Endothelial cell of umbilical vein (primary cell): Measurements from ENCODE around the gene UBASH3B. TPM values are rescaled to one million over a fixed set of nuclear protein-coding genes. Genes with fewer than 3 reads are reported as not detected.

Experiments used
- BruUV-seq: library from RNA; stranded (reverse); fragments of 400-500 nt; replicated peaks from 2 replicates; lab custom pipeline; 2021; lab: Mats Ljungman, UMichigan
- CTCF ChIA-PET: fragments of 300-600, 350-600 bp; sonication (Branson Sonifier 250); formaldehyde crosslinking; loops from one replicate; lab custom pipeline; 2021; ENCODE audit warnings: antibody characterized with exemption, inconsistent platforms; lab: Charles Lee
- POLR2A ChIA-PET: fragments of 300-600, 350-600 bp; sonication (Branson Sonifier 250); formaldehyde crosslinking; loops from one replicate; lab custom pipeline; 2021; ENCODE audit warnings: antibody characterized with exemption, inconsistent platforms; lab: Charles Lee
- DNase-seq: peaks from one replicate; pipeline ENCODE4 v3.0.0-alpha.2; 2011; ENCODE audit warnings: low read depth, low spot score
- FAIRE-seq: peaks from 2 replicates; lab custom pipeline; 2011; peaks lifted over from hg19 to GRCh38; lab: Jason Lieb, UNC
- H2AFZ ChIP-seq: 2 replicates; pipeline ENCODE4 v1.6.0; 2012; ENCODE audit warnings: low read depth, low read length, control low read depth, inconsistent platforms
- H3K27ac ChIP-seq: 2 replicates; pipeline ENCODE4 v1.5.1; 2011; ENCODE audit warnings: low read depth, mild to moderate bottlenecking, control low read depth, low read length, moderate library complexity; ENCODE audit not compliant: insufficient read depth
- H3K27me3 ChIP-seq, 2 experiments: 2 replicates each; pipeline versions ENCODE4 v1.6.0 to v1.6.1; 2011; ENCODE audit warnings: low read length in 2 of 2, mixed read lengths in 1 of 2; ENCODE audit not compliant: control insufficient read depth in 2 of 2, insufficient read depth in 2 of 2
- H3K36me3 ChIP-seq, 2 experiments: 2 replicates in 1 of 2; 3 replicates in 1 of 2; pipeline ENCODE4 v1.5.1; 2011; ENCODE audit warnings: low read length in 2 of 2, mild to moderate bottlenecking in 1 of 2, moderate library complexity in 1 of 2; ENCODE audit not compliant: control insufficient read depth in 2 of 2, insufficient read depth in 2 of 2; ENCODE audit errors: extremely low read depth in 1 of 2
- H3K4me1 ChIP-seq: 3 replicates; pipeline ENCODE4 v1.5.1; 2011; ENCODE audit warnings: mild to moderate bottlenecking, low read length; ENCODE audit not compliant: control insufficient read depth, insufficient read depth; ENCODE audit errors: extremely low read depth
- H3K4me2 ChIP-seq: 2 replicates; pipeline ENCODE4 v1.6.1; 2011; ENCODE audit warnings: low read length, control low read depth, mixed read lengths; ENCODE audit not compliant: insufficient read depth
- H3K4me3 ChIP-seq, 3 experiments: fragments of 200-600 bp in 1 of 3; sonication (generic), shearing (Covaris generic) in 1 of 3; replicated peaks in 1 of 3; 2 replicates each; pipeline ENCODE4 v1.5.1; 2011 to 2016; ENCODE audit warnings: control low read depth in 3 of 3, low read length in 3 of 3, mild to moderate bottlenecking in 2 of 3, inconsistent platforms in 1 of 3, low read depth in 1 of 3, moderate library complexity in 1 of 3; ENCODE audit not compliant: insufficient read depth in 1 of 3
- H3K79me2 ChIP-seq: 2 replicates; pipeline ENCODE4 v1.6.0; 2012; ENCODE audit warnings: low read length, inconsistent platforms; ENCODE audit not compliant: control insufficient read depth, insufficient read depth
- H3K9ac ChIP-seq: replicated peaks from 2 replicates; pipeline ENCODE3; 2011; ENCODE audit warnings: low read length, control low read depth; ENCODE audit not compliant: insufficient read depth; ENCODE audit errors: extremely low read depth
- H3K9me1 ChIP-seq: replicated peaks from 3 replicates; pipeline ENCODE4 v1.6.0; 2011; ENCODE audit warnings: mild to moderate bottlenecking, low read length; ENCODE audit not compliant: control insufficient read depth, insufficient read depth; ENCODE audit errors: extremely low read depth
- H3K9me3 ChIP-seq: replicated peaks from 2 replicates; pipeline ENCODE4 v1.5.1; 2012; ENCODE audit warnings: low read length, inconsistent platforms; ENCODE audit not compliant: control insufficient read depth, insufficient read depth
- H4K20me1 ChIP-seq: replicated peaks from 2 replicates; pipeline ENCODE3; 2011; ENCODE audit warnings: mild to moderate bottlenecking, low read length; ENCODE audit not compliant: control insufficient read depth, insufficient read depth; ENCODE audit errors: extremely low read depth
- EZH2 ChIP-seq: IDR thresholded peaks from 2 replicates; pipeline ENCODE4 v1.6.1; 2012; ENCODE audit warnings: borderline replicate concordance, low read depth, mild to moderate bottlenecking, moderate library complexity, low read length, inconsistent platforms; ENCODE audit not compliant: severe bottlenecking
- FOS ChIP-seq: IDR thresholded peaks from 2 replicates; pipeline ENCODE4 v1.6.1; 2011; ENCODE audit warnings: mild to moderate bottlenecking, low read length, moderate library complexity, borderline replicate concordance; ENCODE audit not compliant: insufficient read depth
- GATA2 ChIP-seq: IDR thresholded peaks from 2 replicates; pipeline ENCODE4 v1.7.0; 2011; ENCODE audit warnings: low read depth, mild to moderate bottlenecking, moderate library complexity, mixed read lengths, low read length; ENCODE audit not compliant: insufficient read length, insufficient read depth
- JUN ChIP-seq: IDR thresholded peaks from 2 replicates; pipeline ENCODE4 v1.6.1; 2011; ENCODE audit warnings: borderline replicate concordance, low read depth; ENCODE audit not compliant: insufficient read length, insufficient read depth
- MYC ChIP-seq: IDR thresholded peaks from one replicate; pipeline ENCODE4 v1.6.1; 2011; ENCODE audit warnings: mild to moderate bottlenecking, low read depth, low read length
- POLR2A ChIP-seq: IDR thresholded peaks from 2 replicates; pipeline ENCODE4 v1.6.1; 2012; ENCODE audit warnings: low read depth, mild to moderate bottlenecking, control low read depth, low read length
- POLR2AphosphoS5 ChIP-seq: IDR thresholded peaks from 2 replicates; pipeline ENCODE4 v1.6.1; 2012; ENCODE audit warnings: low read depth, mild to moderate bottlenecking, control low read depth, low read length, moderate library complexity; ENCODE audit not compliant: insufficient read depth
- dilution Hi-C: fragments of 300-500 bp; cut with MboI; formaldehyde crosslinking; loops from one replicate; pipeline ENCODE4 v1.15.0; 2019; ENCODE audit warnings: low sequenced_read_pairs; ENCODE audit not compliant: extremely low pct_ligation_motif_present
- intact Hi-C: fragments of 100-400 bp; cut with micrococcal nuclease; formaldehyde crosslinking; loops from one replicate; pipeline ENCODE4 v1.10.0; 2022
- polyA plus RNA-seq, 4 experiments: library from polyadenylated mRNA; depleted of rRNA in 3 of 4; stranded (reverse) in 3 of 4; unstranded in 1 of 4; fragments of >200 nt; gene quantifications; 2 replicates each; pipeline versions ENCODE4 v1.2.1 to v1.2.3, GENCODE V29; 2011 to 2012; ENCODE audit warnings: missing spikeins in 1 of 4
- total RNA-seq: library from RNA; stranded (reverse); gene quantifications from 2 replicates; pipeline ENCODE4 v1.2.3, GENCODE V29; 2021
- TF ChIP-seq, protein P1 (sequence below), 2 donors: IDR thresholded peaks; 1 replicate in 1 of 2; 2 replicates in 1 of 2; pipeline ENCODE4 v1.5.1; 2011; ENCODE audit warnings: low read length in 2 of 2, mild to moderate bottlenecking in 2 of 2, moderate library complexity in 2 of 2, control low read depth in 1 of 2, inconsistent platforms in 1 of 2, low read depth in 1 of 2; ENCODE audit not compliant: insufficient read depth in 1 of 2; ENCODE audit errors: extremely low read depth in 1 of 2
- TF ChIP-seq, protein P2 (sequence below): IDR thresholded peaks from 2 replicates; pipeline ENCODE4 v1.6.1; 2011; ENCODE audit not compliant: insufficient read depth, insufficient read length

UBASH3B gene
- total and polyA plus RNA-seq, 2 donors (not counting 3 experiments of a cell fraction or from before 2014, with no cell fraction given) = 23.7 to 38.1 TPM

DNA sequence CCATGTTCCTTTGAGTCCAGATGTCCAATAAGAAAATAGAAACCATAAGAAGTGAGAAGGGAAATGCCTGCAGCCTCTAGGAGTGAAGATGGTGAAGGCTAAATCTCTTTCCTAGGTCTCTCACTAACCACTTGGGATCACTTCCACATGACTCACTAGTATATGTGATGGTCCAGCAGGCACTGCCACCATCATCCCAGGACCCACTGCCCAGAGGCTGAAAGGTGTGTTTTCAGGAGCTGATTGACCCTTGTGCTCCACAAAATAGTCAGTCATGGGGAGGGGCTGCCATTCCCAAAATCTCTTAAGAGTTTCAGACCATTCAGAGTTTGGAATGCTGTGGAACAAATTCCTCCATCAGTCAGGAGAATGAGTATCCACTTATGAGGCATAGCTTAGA, 22.9 kb downstream of the UBASH3B start:
- Histone ChIP-seq H3K4me3 (no peak overlapping the region), H3K9me1 (no peaks in the 10 kb centered on the region), H3K36me3 (no peaks in the 10 kb centered on the region), H2AFZ (no peak overlapping the region), H3K27ac (no peak overlapping the region), H3K4me1 (peaks cover 10% of the 10 kb centered on the region), H3K9me3 (no peaks in the 10 kb centered on the region), H3K9ac (no peak overlapping the region), H3K27me3 (no peaks in the 10 kb centered on the region), H4K20me1 (no peaks in the 10 kb centered on the region), H3K4me2 (no peak overlapping the region), H3K79me2 (peaks cover 8% of the 10 kb centered on the region)
- ChIA-PET CTCF (interaction anchor here (1.5 kb wide), 1 partner anchor 9 kb away, joined by 3 read pairs; no protein-coding TSS in a partner anchor), POLR2A (interaction anchor here (0.6 kb wide), 1 partner anchor 33 kb away, joined by 7 read pairs; no protein-coding TSS in a partner anchor)
- DNase-seq (no peak), FAIRE-seq (no peak)
- TF ChIP-seq, protein P1, sequence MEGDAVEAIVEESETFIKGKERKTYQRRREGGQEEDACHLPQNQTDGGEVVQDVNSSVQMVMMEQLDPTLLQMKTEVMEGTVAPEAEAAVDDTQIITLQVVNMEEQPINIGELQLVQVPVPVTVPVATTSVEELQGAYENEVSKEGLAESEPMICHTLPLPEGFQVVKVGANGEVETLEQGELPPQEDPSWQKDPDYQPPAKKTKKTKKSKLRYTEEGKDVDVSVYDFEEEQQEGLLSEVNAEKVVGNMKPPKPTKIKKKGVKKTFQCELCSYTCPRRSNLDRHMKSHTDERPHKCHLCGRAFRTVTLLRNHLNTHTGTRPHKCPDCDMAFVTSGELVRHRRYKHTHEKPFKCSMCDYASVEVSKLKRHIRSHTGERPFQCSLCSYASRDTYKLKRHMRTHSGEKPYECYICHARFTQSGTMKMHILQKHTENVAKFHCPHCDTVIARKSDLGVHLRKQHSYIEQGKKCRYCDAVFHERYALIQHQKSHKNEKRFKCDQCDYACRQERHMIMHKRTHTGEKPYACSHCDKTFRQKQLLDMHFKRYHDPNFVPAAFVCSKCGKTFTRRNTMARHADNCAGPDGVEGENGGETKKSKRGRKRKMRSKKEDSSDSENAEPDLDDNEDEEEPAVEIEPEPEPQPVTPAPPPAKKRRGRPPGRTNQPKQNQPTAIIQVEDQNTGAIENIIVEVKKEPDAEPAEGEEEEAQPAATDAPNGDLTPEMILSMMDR (IDR thresholded peaks at IDR 0.05; ENCODE audit: extremely low read depth in 1 of 2, insufficient read depth in 1 of 2, low read depth in 1 of 2, low read length in 2 of 2) = no peak
- TF ChIP-seq JUN (no peak), MYC (no peak), POLR2AphosphoS5 (no peak)
- TF ChIP-seq, protein P2, sequence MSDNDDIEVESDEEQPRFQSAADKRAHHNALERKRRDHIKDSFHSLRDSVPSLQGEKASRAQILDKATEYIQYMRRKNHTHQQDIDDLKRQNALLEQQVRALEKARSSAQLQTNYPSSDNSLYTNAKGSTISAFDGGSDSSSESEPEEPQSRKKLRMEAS = no peak
- BruUV-seq = no TSS peak
- intact Hi-C loops = no loop called here
- dilution Hi-C loops = no loop called here

DNA sequence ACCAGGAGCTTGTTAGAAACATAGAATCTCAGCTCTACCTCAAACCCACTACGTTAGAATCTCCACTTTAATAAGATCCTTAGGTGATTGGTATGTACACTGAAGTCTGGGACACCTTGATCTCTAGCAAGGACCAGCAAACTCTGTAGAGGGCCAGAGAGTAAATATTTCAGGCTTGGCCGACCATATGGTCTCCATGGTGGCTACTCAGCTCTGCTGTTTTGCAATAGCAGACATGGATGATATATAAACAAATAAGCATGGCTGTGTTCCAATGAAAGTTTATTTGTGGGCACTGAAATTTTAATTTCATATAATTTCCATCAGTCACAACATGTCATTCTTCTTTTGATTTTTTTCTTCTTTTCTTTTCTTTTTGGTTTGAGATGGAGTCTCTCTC, 23.9 kb downstream of the UBASH3B start:
- peaks cover 10% of the 10 kb centered on the region for H3K79me2 ChIP-seq
- peaks cover 5% of the 10 kb centered on the region for H3K4me1 ChIP-seq
- ChIA-PET CTCF (interaction anchor here (1.5 kb wide), 1 partner anchor 10 kb away, joined by 3 read pairs; no protein-coding TSS in a partner anchor), POLR2A (no interaction called here)
- TF ChIP-seq GATA2 (no peak), FOS (no peak), POLR2AphosphoS5 (no peak), EZH2 (no peak), POLR2A (no peak), MYC (no peak), JUN (no peak)
- TF ChIP-seq, protein P2 = no peak
- TF ChIP-seq, protein P1 (IDR thresholded peaks at IDR 0.05; ENCODE audit: extremely low read depth in 1 of 2, insufficient read depth in 1 of 2, low read depth in 1 of 2, low read length in 2 of 2) = no peak
- H3K9me3 ChIP-seq = no peaks in the 10 kb centered on the region
- no peaks in the 10 kb centered on the region for H3K27me3 ChIP-seq
- BruUV-seq = no TSS peak
- no peak overlapping the region for H3K4me2 ChIP-seq
- DNase-seq = no peak
- H4K20me1 ChIP-seq = no peaks in the 10 kb centered on the region
- H3K27ac ChIP-seq = no peak overlapping the region
- H3K9me1 ChIP-seq = no peaks in the 10 kb centered on the region
- H3K9ac ChIP-seq = no peak overlapping the region
- FAIRE-seq = no peak
- H2AFZ ChIP-seq = no peak overlapping the region
- dilution Hi-C loops = no loop called here
- no peaks in the 10 kb centered on the region for H3K36me3 ChIP-seq
- intact Hi-C loops = no loop called here
- no peak overlapping the region for H3K4me3 ChIP-seq
